ENCODE data around the gene EPB41L3.

Gene EPB41L3

DNA sequence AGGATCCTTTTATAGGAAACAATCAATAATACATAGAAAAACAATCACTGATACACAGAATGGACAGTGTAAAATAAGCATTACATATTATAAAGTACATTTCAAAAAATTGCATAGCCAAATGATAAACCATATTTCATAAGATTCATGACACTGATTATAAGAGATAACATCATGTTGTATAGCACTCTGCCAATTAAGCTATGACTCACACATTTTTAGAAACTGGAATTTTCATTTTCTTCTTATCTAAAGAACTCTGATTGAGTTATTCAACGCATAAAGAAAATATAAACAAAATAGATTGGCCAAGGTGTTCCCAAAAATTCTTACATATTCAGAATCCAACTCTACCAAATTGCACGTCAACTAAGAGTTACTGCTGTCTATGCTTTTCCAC, 5.9 kb downstream of the EPB41L3 start:
- TF ChIP-seq, protein P1, sequence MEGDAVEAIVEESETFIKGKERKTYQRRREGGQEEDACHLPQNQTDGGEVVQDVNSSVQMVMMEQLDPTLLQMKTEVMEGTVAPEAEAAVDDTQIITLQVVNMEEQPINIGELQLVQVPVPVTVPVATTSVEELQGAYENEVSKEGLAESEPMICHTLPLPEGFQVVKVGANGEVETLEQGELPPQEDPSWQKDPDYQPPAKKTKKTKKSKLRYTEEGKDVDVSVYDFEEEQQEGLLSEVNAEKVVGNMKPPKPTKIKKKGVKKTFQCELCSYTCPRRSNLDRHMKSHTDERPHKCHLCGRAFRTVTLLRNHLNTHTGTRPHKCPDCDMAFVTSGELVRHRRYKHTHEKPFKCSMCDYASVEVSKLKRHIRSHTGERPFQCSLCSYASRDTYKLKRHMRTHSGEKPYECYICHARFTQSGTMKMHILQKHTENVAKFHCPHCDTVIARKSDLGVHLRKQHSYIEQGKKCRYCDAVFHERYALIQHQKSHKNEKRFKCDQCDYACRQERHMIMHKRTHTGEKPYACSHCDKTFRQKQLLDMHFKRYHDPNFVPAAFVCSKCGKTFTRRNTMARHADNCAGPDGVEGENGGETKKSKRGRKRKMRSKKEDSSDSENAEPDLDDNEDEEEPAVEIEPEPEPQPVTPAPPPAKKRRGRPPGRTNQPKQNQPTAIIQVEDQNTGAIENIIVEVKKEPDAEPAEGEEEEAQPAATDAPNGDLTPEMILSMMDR (conservative IDR thresholded peaks at IDR 0.05; ENCODE audit: control insufficient read depth, insufficient read depth, low read depth, low read length): no peak
- H3K4me3 ChIP-seq (ENCODE audit: control insufficient read depth, low read depth, low read length): no peak overlapping the region
- DNase-seq (ENCODE audit: low read depth): no peak

DNA sequence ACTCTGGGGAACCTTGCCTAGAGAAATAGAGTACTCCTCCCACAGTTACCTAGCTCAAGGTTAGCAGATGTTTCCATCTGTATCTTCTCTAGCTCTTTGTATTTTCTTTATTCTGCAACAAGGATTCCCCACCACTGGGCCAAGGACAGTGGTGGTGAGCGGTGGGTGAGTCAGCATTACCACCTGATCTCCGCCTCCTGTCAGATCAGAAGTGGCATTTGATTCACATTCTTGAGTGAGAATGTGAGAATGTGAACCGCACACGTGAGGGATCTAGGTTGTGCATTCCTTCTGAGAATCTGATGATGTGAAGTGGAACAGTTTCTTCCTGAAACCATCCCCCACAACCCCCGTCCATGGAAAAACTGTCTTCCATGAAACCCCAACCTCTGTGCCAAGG, 9.0 kb downstream of the EPB41L3 start:
- no peak for DNase-seq (ENCODE audit: low read depth)
- TF ChIP-seq, protein P1 (conservative IDR thresholded peaks at IDR 0.05; ENCODE audit: control insufficient read depth, insufficient read depth, low read depth, low read length): no peak
- H3K4me3 ChIP-seq (ENCODE audit: control insufficient read depth, low read depth, low read length): no peak overlapping the region

DNA sequence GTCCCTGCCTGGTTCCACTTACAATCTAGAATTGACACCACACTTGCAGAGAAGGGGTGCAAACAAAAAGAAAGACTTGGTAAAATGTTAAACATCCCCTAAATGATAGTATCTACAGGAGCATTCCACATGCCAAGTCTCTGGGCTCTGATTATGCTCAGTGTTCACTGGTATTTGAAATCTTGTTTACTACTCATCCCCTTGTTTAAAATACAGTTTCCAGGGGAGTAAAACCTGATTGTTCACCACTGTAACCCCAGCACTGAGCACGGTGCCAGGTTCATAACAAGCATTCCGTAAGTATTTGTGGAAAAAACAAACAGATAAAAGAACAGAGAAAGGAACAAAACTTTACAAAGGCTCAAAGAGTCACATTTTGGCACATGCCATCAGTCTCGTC, 11.7 kb downstream of the EPB41L3 start:
- H3K4me3 ChIP-seq (ENCODE audit: control insufficient read depth, low read depth, low read length): no peak overlapping the region
- DNase-seq (ENCODE audit: low read depth): no peak
- TF ChIP-seq, protein P1 (conservative IDR thresholded peaks at IDR 0.05; ENCODE audit: control insufficient read depth, insufficient read depth, low read depth, low read length): no peak

GRCh38 chr18:5530629-5531178, 13.1 kb downstream of the EPB41L3 start:
- no peak for DNase-seq (ENCODE audit: low read depth)
- no peak overlapping the region for H3K4me3 ChIP-seq (ENCODE audit: control insufficient read depth, low read depth, low read length)
- TF ChIP-seq, protein P1 (conservative IDR thresholded peaks at IDR 0.05; ENCODE audit: control insufficient read depth, insufficient read depth, low read depth, low read length): no peak

GRCh38 chr18:5529471-5529870, 14.3 kb downstream of the EPB41L3 start:
- TF ChIP-seq, protein P1 (conservative IDR thresholded peaks at IDR 0.05; ENCODE audit: control insufficient read depth, insufficient read depth, low read depth, low read length): no peak
- no peak overlapping the region for H3K4me3 ChIP-seq (ENCODE audit: control insufficient read depth, low read depth, low read length)
- no peak for DNase-seq (ENCODE audit: low read depth)

DNA sequence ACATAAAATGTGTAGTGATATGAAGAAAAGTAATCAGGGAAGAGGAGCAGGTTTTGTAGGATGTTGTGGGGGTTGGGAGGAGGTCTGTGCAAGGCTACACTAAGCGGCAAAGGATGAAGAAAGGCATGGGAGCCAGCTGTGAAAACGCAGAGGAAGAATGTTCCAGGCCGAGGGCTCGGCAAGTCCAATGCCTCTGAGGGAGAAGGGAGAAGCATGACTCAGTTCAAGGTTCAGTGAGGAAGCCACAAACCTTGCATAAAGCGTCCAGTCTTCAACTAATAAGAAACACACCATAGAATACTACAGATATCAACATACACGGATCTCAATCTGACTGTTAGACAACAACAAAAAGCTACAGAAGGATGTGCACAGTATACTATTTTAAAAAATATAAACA, 16.2 kb downstream of the EPB41L3 start:
- TF ChIP-seq, protein P1 (conservative IDR thresholded peaks at IDR 0.05; ENCODE audit: control insufficient read depth, insufficient read depth, low read depth, low read length): no peak
- H3K4me3 ChIP-seq (ENCODE audit: control insufficient read depth, low read depth, low read length): no peak overlapping the region
- peak; percentile 95 for DNase-seq (ENCODE audit: low read depth)

- TF ChIP-seq, protein P1 (conservative IDR thresholded peaks at IDR 0.05; ENCODE audit: control insufficient read depth, insufficient read depth, low read depth, low read length): no peak
- no peak for DNase-seq (ENCODE audit: low read depth)
- no peak overlapping the region for H3K4me3 ChIP-seq (ENCODE audit: control insufficient read depth, low read depth, low read length)
Observed at GRCh38 chr18:5524660-5525059, 19.1 kb downstream of the EPB41L3 start.

Measured in fibroblast of mammary gland (primary cell).